Mesendoderm (in vitro differentiated cells): ENCODE measurements around the gene IZUMO1.
A peak's percentile ranks its signal among the peaks of the same experiment; 100 is the strongest.

ENCODE experiments used
- DNase-seq: peaks from one replicate; pipeline ENCODE4 v3.0.0; 2013
- H2AK5ac ChIP-seq: 2 replicates; pipeline ENCODE4 v1.6.1; 2013; ENCODE audit warnings: low read length, inconsistent platforms
- H2BK120ac ChIP-seq: 2 replicates; pipeline ENCODE4 v1.6.1; 2013; ENCODE audit warnings: low read depth, mild to moderate bottlenecking, low read length, moderate library complexity, mixed read lengths
- H2BK15ac ChIP-seq: replicated peaks from 2 replicates; pipeline ENCODE4 v1.6.1; 2013; ENCODE audit warnings: low read depth, mild to moderate bottlenecking, moderate library complexity
- H2BK5ac ChIP-seq: 2 replicates; pipeline ENCODE4 v1.6.1; 2013; ENCODE audit warnings: low read length, inconsistent platforms
- H3K18ac ChIP-seq: 2 replicates; pipeline ENCODE4 v1.6.1; 2013; ENCODE audit warnings: mild to moderate bottlenecking, low read length, mixed read lengths
- H3K23ac ChIP-seq: one replicate; pipeline ENCODE4 v1.6.1; 2013; ENCODE audit warnings: low read length
- H3K27ac ChIP-seq: 2 replicates; pipeline ENCODE4 v1.5.1; 2013; ENCODE audit warnings: low read depth, mild to moderate bottlenecking, inconsistent platforms, low read length, moderate library complexity
- H3K27me3 ChIP-seq: 2 replicates; pipeline ENCODE4 v1.6.1; 2013; ENCODE audit warnings: low read length, control low read depth, mild to moderate bottlenecking, inconsistent platforms; ENCODE audit not compliant: insufficient read depth, poor library complexity
- H3K36me3 ChIP-seq: 2 replicates; pipeline ENCODE4 v1.6.1; 2013; ENCODE audit warnings: low read length, inconsistent platforms; ENCODE audit not compliant: control insufficient read depth, insufficient read depth
- H3K4ac ChIP-seq: one replicate; pipeline ENCODE4 v1.6.1; 2013; ENCODE audit warnings: low read depth, mild to moderate bottlenecking, low read length, moderate library complexity
- H3K4me1 ChIP-seq: 2 replicates; pipeline ENCODE4 v1.6.1; 2013; ENCODE audit warnings: low read depth, low read length, inconsistent platforms; ENCODE audit not compliant: control insufficient read depth
- H3K4me2 ChIP-seq: 2 replicates; pipeline ENCODE4 v1.6.1; 2013; ENCODE audit warnings: low read length
- H3K4me3 ChIP-seq: 2 replicates; pipeline ENCODE4 v1.5.1; 2013; ENCODE audit warnings: mild to moderate bottlenecking, low read length
- H3K56ac ChIP-seq: one replicate; pipeline ENCODE4 v1.6.1; 2013; ENCODE audit warnings: low read length
- H3K79me1 ChIP-seq: 2 replicates; pipeline ENCODE4 v1.6.1; 2013; ENCODE audit warnings: low read length, inconsistent platforms
- H3K79me2 ChIP-seq: 2 replicates; pipeline ENCODE4 v1.6.1; 2013; ENCODE audit warnings: mild to moderate bottlenecking, low read length; ENCODE audit not compliant: control insufficient read depth, insufficient read depth
- H3K9ac ChIP-seq: 2 replicates; pipeline ENCODE4 v1.6.1; 2013; ENCODE audit warnings: low read length, inconsistent platforms
- H4K5ac ChIP-seq: one replicate; pipeline ENCODE4 v1.6.1; 2013; ENCODE audit warnings: low read length
- H4K8ac ChIP-seq: one replicate; pipeline ENCODE4 v1.6.1; 2013; ENCODE audit warnings: low read depth, mild to moderate bottlenecking, control low read depth, low read length, moderate library complexity
- WGBS: extraction: QIAGEN DNeasy Blood & Tissue Kit; methylation state at CpG from one replicate; pipeline ENCODE4 v1.1.7; 2013; ENCODE audit warnings: low lambda C conversion rate, missing lambda C conversion rate; ENCODE audit not compliant: insufficient coverage; ENCODE audit errors: extremely low coverage; 5-methylcytosine and 5-hydroxymethylcytosine counted together

Gene IZUMO1

DNA sequence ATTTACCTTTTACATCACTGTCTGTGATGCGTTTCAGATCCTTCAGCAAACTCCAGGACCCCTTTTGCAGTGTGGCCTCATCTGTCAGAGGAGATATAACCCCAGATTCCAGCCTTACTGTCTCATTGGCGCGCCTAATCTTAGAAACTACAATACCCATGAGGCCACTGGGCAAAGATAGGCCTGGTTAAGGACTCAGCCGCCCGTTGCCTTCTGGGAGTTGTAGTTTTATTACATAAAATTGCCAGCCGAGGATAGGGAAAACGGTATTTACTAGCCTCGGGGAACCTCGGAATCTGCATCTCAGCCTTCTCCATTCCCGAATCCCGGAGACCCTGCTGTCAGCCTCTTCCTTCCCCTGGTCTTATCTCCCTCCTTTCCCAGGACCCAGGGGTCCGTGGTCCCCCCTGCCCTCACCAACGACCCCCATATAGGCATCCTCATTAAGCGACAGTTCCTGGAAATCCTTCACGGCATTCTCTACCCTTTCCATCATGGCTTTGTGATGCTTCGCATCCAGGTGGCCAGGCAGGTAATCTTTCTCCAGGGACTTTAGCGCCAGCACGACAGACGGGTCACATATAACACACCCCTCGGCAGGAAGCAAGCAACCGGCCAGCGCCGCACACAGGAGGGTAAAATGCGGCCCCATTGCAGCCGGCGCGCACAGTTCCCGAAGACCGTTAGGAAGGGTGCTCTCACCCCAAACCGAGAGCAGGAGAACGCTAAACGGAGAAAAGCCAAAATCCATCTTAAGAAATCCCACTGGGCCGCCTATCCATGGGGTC is 1.3 kb downstream of the IZUMO1 start:
- Histone ChIP-seq H2AK5ac (no peak overlapping the region), H3K4me1 (peaks cover 3% of the 10 kb centered on the region), H2BK120ac (no peak overlapping the region), H3K4ac (no peak overlapping the region), H3K23ac (peak overlapping the region; percentile 15), H3K18ac (no peak overlapping the region), H3K27me3 (no peaks in the 10 kb centered on the region), H3K9ac (no peak overlapping the region), H3K79me1 (no peaks in the 10 kb centered on the region), H3K36me3 (peaks cover 2% of the 10 kb centered on the region), H2BK15ac (no peak overlapping the region), H3K79me2 (peaks cover 2% of the 10 kb centered on the region), H3K27ac (no peak overlapping the region), H3K56ac (peak overlapping the region; percentile 10), H2BK5ac (no peak overlapping the region), H4K8ac (no peak overlapping the region), H4K5ac (no peak overlapping the region), H3K4me2 (no peak overlapping the region), H3K4me3 (no peak overlapping the region)
- WGBS = no CpG with 5 or more reads among the region's 33 CpGs
- peak; percentile 82 for DNase-seq

DNA sequence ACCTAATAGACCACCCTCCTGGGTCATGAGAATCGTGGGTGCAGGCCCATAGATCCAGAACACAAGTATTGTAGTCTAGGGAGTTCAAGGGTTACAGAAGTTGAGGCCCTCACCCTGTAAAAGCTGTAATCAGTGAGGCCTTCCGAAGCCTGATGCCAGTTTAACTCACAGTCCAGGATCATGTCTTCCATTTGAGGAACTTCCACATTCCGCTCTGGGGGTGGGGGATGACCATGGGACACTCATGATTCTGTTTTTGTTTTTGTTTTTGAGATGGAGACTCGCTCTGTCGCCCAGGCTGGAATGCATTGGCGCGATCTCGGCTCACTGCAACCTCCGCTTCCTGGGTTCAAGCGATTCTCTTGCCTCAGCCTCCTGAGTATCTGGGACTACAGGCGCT is 4.6 kb downstream of the IZUMO1 start:
- no peak overlapping the region for H2BK15ac ChIP-seq
- H3K4me1 ChIP-seq = peaks cover 5% of the 10 kb centered on the region
- H3K18ac ChIP-seq = no peak overlapping the region
- no peaks in the 10 kb centered on the region for H3K36me3 ChIP-seq
- H2AK5ac ChIP-seq = no peak overlapping the region
- no peak overlapping the region for H3K4me3 ChIP-seq
- H4K8ac ChIP-seq = no peak overlapping the region
- DNase-seq = no peak
- H2BK120ac ChIP-seq = no peak overlapping the region
- no peak overlapping the region for H3K27ac ChIP-seq
- H3K56ac ChIP-seq = no peak overlapping the region
- WGBS = no CpG with 5 or more reads among the region's 11 CpGs
- no peak overlapping the region for H3K4me2 ChIP-seq
- H3K4ac ChIP-seq = no peak overlapping the region
- no peaks in the 10 kb centered on the region for H3K79me1 ChIP-seq
- H2BK5ac ChIP-seq = no peak overlapping the region
- no peaks in the 10 kb centered on the region for H3K79me2 ChIP-seq
- H3K9ac ChIP-seq = no peak overlapping the region
- H3K27me3 ChIP-seq = peaks cover 4% of the 10 kb centered on the region
- no peak overlapping the region for H3K23ac ChIP-seq
- no peak overlapping the region for H4K5ac ChIP-seq

DNA sequence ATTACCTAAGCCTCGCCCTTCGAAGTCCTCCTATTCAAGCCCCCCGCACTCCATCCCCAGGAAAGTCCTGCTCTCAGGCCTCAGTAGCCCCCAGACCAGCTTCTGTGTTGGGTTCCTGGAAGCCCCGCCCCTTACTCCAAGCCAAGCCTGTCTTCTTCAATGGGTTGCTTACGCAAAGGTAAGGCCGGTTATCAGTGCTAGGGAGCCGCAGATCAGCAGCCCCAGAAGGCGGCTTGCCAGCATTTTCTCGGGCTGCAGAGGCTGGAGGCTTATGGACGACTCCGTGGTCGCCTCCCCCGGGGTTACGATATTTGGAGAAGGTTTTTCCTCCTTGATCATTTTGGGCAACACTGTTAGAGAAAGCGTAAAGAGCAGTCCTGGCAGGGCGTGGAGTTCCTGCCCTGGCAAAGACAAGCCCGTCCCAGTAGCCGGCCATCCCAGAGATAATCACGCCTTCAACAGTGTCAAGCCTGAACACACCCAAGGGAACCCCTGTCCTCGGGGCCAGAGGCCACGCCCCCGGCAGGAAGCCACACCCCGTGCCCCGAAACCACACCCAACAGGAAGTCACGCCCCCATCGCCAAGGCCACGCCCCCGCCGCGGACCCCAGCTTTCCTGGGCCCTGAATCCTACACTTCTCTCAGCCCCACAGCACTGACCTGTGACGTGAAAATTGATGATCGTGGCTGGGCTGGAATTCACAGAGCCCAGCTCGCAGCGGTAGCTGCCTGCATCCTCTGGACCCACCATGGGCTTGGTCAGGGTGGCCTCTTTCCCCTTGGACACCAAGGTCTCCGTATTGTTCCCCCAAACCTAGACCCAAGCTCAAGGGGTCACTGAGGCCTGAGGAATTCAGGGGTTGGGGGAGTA is 5.3 kb downstream of the IZUMO1 start:
- peak overlapping the region; percentile 38 for H3K9ac ChIP-seq
- no peak overlapping the region for H2BK5ac ChIP-seq
- WGBS = no CpG with 5 or more reads among the region's 35 CpGs
- H4K5ac ChIP-seq = peak overlapping the region; percentile 26
- H3K79me2 ChIP-seq = no peaks in the 10 kb centered on the region
- H3K4me3 ChIP-seq = no peak overlapping the region
- H3K79me1 ChIP-seq = no peaks in the 10 kb centered on the region
- peaks cover 4% of the 10 kb centered on the region for H3K27me3 ChIP-seq
- no peak overlapping the region for H2AK5ac ChIP-seq
- H3K4me1 ChIP-seq = peaks cover 5% of the 10 kb centered on the region
- H3K18ac ChIP-seq = no peak overlapping the region
- H3K4ac ChIP-seq = no peak overlapping the region
- H3K4me2 ChIP-seq = peak overlapping the region; percentile 36
- no peak overlapping the region for H3K27ac ChIP-seq
- peak; percentile 52 for DNase-seq
- H2BK15ac ChIP-seq = no peak overlapping the region
- no peak overlapping the region for H2BK120ac ChIP-seq
- H4K8ac ChIP-seq = no peak overlapping the region
- H3K23ac ChIP-seq = no peak overlapping the region
- no peaks in the 10 kb centered on the region for H3K36me3 ChIP-seq
- peak overlapping the region; percentile 71 for H3K56ac ChIP-seq

DNA sequence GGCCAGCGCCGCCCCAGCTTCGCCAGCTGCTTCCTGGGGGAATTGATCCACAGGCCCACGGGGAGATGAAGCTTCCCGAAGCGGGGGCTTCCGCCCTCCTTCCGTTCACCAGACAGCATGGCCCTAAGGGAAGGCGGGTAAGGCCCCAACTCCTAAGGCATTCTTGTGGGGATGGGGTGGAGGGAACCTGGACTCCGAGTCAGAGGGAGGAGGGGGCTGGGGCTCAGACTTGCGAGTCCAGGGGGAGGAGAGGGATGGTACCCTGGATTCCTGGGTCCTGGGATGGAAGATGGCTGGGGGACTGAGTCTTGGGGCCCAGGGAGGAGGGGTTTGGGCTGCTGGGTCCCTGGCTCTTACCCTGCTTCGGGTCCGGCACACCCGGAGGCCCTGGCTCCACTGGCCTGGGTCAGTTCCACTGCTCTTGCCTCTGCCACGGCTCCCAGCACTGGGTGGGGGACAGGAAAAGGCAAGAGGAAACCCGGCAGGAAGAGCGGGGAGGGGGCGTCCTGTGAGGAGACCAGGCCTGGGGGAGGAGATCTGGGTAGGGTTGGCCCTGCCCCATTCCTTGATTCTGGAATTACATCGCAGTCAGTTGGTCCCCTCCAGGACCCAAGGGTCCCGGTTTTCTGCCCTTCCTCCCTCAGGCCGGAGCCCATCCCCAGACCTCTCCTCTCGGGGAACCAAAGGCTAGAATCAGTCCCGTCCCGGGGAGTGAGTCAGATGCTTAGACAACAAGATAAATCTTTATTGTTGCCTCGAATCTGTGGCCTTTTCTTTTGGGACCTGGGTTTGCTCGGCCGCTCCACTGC is 6.3 kb downstream of the IZUMO1 start, which contains the start of gene RASIP1:
TSS of gene RASIP1 (minus strand) at position 447 of the 809 bp plus-strand sequence. CDS start at position 119, 328 bp downstream.
- Histone ChIP-seq H3K18ac (no peak within 1 kb of the TSS), H3K27ac (no peak within 1 kb of the TSS), H3K27me3 (peaks cover 4% of the 10 kb centered on the region), H3K79me2 (no peaks in the 10 kb centered on the region), H3K4me1 (peaks cover 5% of the 10 kb centered on the region), H3K36me3 (no peaks in the 10 kb centered on the region), H3K4ac (no peak within 1 kb of the TSS), H2BK15ac (no peak within 1 kb of the TSS), H3K4me2 (peak within 1 kb of the TSS; percentile 95), H3K9ac (peak within 1 kb of the TSS; percentile 59), H4K8ac (no peak within 1 kb of the TSS), H3K4me3 (no peak within 1 kb of the TSS), H3K56ac (peak within 1 kb of the TSS; percentile 83), H4K5ac (no peak within 1 kb of the TSS), H3K79me1 (no peaks in the 10 kb centered on the region), H3K23ac (no peak within 1 kb of the TSS), H2BK5ac (no peak within 1 kb of the TSS), H2BK120ac (no peak within 1 kb of the TSS), H2AK5ac (no peak within 1 kb of the TSS)
- DNase-seq = no peak
- no CpG with 5 or more reads among the region's 27 CpGs for WGBS

DNA sequence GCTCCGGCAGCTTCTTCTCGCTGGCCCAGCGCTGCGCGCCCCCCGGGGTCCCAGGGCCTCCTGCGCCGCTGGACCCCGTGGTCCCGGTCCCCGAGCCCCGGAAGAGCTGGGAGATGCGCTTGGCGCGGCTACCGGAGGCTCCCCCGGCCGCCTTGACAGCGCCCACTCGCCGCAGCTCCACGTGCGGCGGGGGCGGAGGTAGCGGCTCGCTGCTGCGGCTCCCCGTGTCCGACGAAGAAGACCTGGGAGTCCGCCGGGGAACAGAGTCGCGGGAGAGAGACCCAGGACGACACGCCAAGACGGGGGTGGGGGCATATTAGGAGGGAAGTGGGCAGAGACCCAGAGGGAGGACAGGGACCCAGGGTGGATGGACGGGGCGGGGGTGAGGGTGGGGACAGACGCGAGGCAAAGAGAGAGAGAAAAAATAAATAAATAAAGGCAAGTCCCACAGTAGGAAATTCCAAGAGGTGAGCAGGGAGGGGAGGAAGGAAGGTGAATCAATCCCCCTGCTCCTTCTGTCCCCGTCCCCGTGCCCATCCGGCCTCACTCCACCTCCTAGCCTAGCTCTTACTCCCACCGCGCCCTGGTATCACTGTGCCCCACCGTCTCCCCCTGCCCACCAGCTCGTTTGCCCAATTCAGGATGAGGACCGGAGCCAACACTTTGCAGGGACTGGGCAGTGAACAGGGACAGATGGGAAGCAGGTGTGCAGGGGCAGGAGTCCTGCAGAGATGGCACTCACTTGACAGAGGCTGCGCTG is 7.1 kb downstream of the IZUMO1 start:
- H3K4ac ChIP-seq = no peak overlapping the region
- H3K18ac ChIP-seq = peak overlapping the region; percentile 25
- no peaks in the 10 kb centered on the region for H3K36me3 ChIP-seq
- H3K56ac ChIP-seq = peak overlapping the region; percentile 83
- no peak overlapping the region for H2BK5ac ChIP-seq
- peaks cover 4% of the 10 kb centered on the region for H3K27me3 ChIP-seq
- no peak for DNase-seq
- no peak overlapping the region for H4K5ac ChIP-seq
- peaks cover 5% of the 10 kb centered on the region for H3K4me1 ChIP-seq
- peak overlapping the region; percentile 25 for H3K4me3 ChIP-seq
- H3K79me1 ChIP-seq = no peaks in the 10 kb centered on the region
- no peak overlapping the region for H3K27ac ChIP-seq
- WGBS = no CpG with 5 or more reads among the region's 51 CpGs
- H4K8ac ChIP-seq = no peak overlapping the region
- H2BK15ac ChIP-seq = no peak overlapping the region
- no peaks in the 10 kb centered on the region for H3K79me2 ChIP-seq
- H3K23ac ChIP-seq = no peak overlapping the region
- H3K4me2 ChIP-seq = peak overlapping the region; percentile 95
- no peak overlapping the region for H2AK5ac ChIP-seq
- peak overlapping the region; percentile 59 for H3K9ac ChIP-seq
- H2BK120ac ChIP-seq = no peak overlapping the region
